ENCODE results near the gene PHYH.

DNA sequence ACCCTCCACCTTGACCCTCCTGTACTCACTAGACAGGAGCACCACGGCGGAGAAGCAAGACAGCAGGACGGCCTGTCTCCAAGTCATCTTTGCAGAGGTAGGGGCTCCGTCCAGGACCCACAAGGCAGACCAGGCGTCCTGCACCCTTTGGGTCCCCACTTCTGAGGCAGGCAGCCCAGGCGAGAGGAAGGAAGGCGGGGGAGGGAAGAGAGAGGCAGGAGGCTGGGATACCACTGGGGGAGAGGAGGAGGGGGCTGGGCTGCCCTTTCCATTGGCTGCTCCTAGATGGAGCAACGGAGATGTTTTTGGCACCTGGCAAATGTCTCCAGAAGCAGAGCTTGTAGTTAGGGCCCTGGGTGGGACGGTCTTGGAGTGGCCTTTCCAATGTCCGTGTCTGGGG is 65.7 kb downstream of the PHYH start, which contains the start of gene UCMA:
- TF ChIP-seq, protein P1, sequence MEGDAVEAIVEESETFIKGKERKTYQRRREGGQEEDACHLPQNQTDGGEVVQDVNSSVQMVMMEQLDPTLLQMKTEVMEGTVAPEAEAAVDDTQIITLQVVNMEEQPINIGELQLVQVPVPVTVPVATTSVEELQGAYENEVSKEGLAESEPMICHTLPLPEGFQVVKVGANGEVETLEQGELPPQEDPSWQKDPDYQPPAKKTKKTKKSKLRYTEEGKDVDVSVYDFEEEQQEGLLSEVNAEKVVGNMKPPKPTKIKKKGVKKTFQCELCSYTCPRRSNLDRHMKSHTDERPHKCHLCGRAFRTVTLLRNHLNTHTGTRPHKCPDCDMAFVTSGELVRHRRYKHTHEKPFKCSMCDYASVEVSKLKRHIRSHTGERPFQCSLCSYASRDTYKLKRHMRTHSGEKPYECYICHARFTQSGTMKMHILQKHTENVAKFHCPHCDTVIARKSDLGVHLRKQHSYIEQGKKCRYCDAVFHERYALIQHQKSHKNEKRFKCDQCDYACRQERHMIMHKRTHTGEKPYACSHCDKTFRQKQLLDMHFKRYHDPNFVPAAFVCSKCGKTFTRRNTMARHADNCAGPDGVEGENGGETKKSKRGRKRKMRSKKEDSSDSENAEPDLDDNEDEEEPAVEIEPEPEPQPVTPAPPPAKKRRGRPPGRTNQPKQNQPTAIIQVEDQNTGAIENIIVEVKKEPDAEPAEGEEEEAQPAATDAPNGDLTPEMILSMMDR (IDR thresholded peaks at IDR 0.05; ENCODE audit: poor library complexity), result no peak
- TF ChIP-seq EZH2 (IDR thresholded peaks at IDR 0.05; ENCODE audit: borderline replicate concordance) (no peak), EZH2phosphoT487 (IDR thresholded peaks at IDR 0.05; ENCODE audit: low read depth, severe bottlenecking, unreplicated experiment) (no peak)

All from hepatocyte (in vitro differentiated cells).